NCI-H2107 treated with DMSO at 0.1 percent for 48 hours (cell line): ENCODE results near the gene SIX3.
A peak's percentile ranks its signal among the peaks of the same experiment; 100 is the strongest.

Experiments used
- DNase-seq: peaks from one replicate; lab custom pipeline; 2025; ENCODE audit not compliant: unreplicated experiment; lab: John Stamatoyannopoulos, UW

Gene SIX3

DNA sequence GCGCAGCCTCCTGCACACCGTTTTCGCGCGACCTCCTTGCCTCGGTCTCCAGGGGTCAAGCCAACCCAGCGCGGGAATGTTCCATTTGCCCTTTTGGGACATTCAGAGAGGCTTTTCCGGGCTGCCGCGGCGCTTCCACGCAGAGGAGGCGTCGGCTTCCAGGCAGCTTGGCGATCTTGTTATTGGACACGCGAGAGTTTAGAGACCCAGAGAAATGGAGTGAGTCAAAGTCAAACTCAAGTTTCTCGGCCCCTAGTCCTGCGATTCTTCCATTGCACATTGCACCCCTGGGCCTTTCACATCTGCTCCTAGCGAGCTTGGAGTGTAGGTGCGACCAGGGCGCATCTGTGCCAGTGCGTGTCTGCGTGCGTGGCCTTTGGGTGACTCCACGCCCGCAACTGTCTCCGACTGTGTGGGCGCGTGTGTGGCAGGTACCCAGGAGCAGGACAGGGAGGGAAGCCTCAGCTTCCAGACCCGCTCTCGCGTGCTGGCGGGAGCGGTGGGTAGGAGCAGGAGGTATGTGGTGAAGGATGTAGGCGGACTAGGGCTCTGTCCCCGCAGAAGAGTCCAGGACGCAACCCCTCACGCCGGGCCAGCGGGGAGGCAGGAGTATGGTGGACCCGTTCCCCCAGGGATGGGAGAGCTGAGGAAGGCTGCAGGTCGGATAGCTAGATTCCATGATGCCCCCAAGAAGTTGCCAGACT is 13.5 kb downstream of the SIX3 start:
- no peak for DNase-seq

GRCh38 chr2:44955593-44956392 is 14.3 kb downstream of the SIX3 start:
- DNase-seq = peak; percentile 3

- no peak for DNase-seq
Measured at GRCh38 chr2:44956843-44957242, 15.3 kb downstream of the SIX3 start.

GRCh38 chr2:44957656-44958327 is 16.3 kb downstream of the SIX3 start:
- no peak for DNase-seq

- no peak for DNase-seq
Measured at GRCh38 chr2:44959855-44960254, 18.4 kb downstream of the SIX3 start.

DNA sequence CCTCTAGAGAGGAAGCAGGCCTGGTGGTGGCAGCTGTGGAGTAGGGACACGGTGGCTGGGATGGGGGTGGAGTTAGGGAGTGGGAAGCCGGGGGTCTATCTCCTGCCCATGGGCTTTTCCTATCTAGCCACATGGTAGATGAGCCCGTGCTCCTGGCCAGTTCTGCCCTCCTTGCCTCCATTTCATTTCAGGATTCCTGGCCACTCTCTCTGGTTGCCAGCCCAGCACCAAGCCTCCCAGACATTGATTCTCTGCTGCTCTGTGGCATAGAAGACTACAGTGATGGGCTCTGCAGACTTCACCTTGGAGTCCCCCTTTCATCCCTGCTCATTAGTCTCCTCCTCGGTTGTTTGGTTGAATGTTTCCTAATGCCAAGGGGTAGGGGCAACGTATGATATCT is 19.4 kb downstream of the SIX3 start:
- DNase-seq = no peak

DNA sequence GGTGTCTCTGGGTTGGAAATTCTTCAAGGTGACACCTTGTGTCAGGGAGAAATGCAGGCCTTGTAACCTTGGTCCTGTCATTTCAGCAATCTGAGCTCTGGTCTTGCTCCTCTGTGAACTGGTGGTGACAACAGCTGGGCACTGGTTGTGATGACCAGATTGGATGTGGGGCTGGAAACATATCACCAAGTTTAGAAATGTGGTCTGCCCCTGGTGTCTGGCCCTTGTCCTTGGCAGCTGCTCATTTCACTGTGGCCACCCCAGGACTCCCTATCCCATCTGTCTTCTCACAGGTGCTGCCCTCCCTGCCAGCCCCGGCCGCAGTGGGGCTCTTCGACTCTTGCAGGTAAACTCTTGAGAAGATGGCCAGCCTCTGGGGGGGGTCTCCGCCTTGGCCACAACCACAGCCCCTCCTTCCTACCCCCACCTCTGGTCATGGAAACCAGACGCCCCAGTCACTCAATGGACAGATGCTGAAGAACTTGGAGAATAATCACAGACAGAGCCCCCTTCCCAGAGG is 20.7 kb downstream of the SIX3 start:
- no peak for DNase-seq

GRCh38 chr2:44964752-44965236 is 23.3 kb downstream of the SIX3 start:
- peak; percentile 1 for DNase-seq

GRCh38 chr2:44965684-44966083 is 24.2 kb downstream of the SIX3 start:
- no peak for DNase-seq

DNA sequence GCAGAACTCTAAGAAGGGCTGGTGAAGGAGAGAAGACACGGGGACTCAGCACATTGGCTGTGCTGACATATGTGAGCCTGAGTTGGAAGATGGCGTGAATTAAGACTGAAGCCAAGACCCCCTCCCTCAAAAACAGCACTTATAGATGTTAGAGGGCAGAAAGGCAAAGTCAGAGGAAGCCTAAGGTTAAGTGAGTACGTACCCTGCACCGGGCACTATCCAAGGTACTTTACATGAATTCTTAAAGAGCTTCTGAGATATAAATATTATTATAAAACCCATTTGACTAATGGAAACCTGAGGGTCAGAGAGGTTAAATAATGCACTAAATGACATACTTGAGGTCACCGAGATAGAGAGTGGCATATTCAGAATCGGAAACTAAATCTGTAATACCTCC is 25.6 kb downstream of the SIX3 start:
- DNase-seq = no peak

DNA sequence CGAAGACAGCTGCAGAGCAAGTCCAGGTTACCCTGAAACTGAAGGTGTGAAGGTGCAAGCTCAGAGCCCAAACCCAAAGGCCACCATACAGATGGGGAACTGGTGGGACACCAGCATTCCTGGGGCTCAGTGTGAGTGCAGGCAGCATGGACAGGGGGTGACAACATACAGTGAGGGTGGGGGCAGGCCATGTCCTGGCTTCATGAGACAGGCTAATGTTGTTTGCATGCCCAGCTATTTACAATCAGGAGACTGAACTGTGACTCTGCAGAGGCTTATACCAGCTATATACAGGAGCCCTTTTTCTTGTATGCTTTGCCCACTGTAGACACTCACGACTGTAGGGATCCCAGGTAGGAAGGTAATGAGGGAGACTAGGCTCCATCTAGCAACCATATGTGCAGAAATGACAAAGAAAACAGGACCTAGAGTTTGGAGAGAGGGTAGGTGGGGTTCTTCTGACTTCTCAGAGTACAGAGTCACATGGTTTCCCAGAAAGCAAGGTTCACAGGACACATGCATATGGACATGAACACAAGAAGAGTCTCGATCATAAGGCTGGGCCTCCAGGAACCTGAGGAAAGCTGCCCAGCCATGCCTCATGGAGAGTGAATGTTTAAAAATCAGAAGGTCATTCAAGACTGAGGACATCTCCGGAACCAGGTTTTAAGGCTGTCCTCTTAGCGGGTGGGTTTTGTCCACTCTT is 26.4 kb downstream of the SIX3 start:
- DNase-seq = no peak

DNA sequence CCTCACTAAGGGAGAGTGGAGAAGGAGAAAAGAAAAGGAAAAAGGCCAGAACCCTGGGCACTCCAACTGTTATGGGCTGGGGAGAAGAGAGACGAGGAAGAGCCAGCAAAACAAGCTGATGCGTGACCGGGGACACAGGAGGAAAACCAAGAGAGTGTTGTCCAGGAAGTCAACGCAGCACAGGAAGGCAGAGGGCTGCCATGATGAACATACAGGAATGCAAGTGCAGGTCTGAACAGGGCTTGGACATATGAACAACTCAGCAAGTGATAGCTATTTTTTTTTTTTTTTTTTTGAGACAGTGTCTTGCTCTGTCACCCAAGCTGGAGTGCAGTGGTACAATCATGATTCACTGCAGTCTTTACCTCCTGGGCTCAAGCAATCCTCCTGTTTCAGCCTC is 28.4 kb downstream of the SIX3 start:
- no peak for DNase-seq

DNA sequence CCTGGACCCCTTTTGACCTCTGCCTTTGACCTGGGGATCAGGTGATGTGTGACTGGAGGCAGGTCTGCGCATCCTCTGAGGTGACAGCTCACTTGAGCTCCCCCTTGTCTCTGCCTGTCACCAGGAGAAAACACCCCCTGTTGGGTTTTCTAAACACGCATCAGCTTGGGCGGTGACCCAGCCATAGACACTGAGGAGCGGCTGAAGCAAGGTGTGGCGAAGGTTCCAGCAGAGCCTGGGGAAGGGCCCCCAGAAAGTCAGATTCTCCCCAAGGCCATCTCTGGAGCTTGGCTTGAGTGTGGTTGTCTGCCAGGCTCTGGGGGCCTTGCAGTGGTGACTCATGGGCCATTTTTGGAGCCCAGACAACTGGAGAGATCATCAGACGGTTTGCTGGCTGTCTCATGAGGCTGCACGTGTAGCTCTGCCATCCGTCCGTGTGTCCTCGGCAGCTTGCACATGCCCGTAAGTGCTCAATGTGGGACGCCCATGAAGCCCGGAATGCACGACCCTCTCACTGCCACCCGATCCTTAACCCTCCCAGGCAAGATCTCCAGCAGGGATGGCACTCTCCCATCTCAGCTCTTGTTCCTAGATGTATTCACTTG is 29.4 kb downstream of the SIX3 start:
- no peak for DNase-seq

- DNase-seq = peak; percentile 54
Measured at GRCh38 chr2:44972771-44973535, 31.5 kb downstream of the SIX3 start.

DNA sequence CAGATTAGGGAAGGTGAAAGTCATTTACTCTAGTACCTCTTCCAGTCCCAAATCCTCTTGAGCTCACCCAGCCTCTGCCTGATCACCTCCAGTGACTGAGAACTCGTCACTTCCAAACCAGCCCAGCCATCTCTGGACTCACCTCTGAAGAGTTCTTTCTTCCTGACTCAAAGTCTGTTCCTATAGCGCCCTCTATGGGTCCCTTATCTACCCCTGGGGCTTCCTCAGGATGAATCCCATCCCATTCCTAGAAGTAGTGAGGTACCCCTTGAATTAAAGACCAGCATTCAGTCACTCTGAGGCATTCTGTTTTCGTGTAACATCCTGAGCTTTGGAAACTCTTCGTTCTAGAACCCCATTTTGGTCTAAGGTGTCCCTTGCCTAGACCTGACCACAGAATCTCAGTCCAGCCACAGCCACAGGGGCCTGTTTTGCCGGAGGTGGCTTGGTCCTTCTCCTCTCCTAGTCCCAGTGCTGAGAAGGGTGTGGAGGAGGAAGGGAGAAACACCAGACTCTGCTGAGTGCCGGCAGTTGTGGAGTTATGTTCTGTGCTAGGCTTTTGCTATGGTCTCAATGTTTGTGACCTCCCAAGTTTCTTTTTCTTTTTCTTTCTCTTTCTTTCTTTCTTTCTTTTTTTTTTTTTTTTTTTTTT is 32.7 kb downstream of the SIX3 start:
- DNase-seq = peak; percentile 43

- no peak for DNase-seq
Measured at GRCh38 chr2:44975571-44976450, 34.3 kb downstream of the SIX3 start.

GRCh38 chr2:44979581-44979980 is 38.1 kb downstream of the SIX3 start:
- DNase-seq = no peak
